Esophagus muscularis mucosa (tissue), 4 donors: Measurements from ENCODE around the gene POU2F1. TPM values are rescaled to one million over a fixed set of nuclear protein-coding genes. Genes with fewer than 3 reads are reported as not detected.

Experiments
- DNase-seq: peaks from one replicate; pipeline ENCODE4 v3.0.0-alpha.2; 2017; ENCODE audit errors: extremely low spot score
- H3K27ac ChIP-seq, 4 donors: fragments of 200-600 bp; sonication (generic); replicated peaks in 1 of 4; 1 replicate in 3 of 4; 2 replicates in 1 of 4; pipeline ENCODE4 v1.5.1; 2016 to 2019; ENCODE audit warnings: mild to moderate bottlenecking in 1 of 4
- H3K27me3 ChIP-seq, 4 donors: fragments of 200-600 bp; sonication (generic); one replicate each; pipeline versions ENCODE4 v1.5.1 to v1.6.0; 2016 to 2019
- H3K36me3 ChIP-seq, 4 donors: fragments of 200-600 bp; sonication (generic); one replicate each; pipeline ENCODE4 v1.5.1; 2016 to 2019
- H3K4me1 ChIP-seq, 4 donors: fragments of 200-600 bp; sonication (generic); one replicate each; pipeline ENCODE4 v1.5.1; 2016 to 2019
- H3K4me3 ChIP-seq, 4 donors: fragments of 200-600 bp; sonication (generic); 1 replicate in 2 of 4; 2 replicates in 2 of 4; pipeline ENCODE4 v1.5.1; 2016 to 2019; ENCODE audit warnings: mild to moderate bottlenecking in 4 of 4, moderate library complexity in 1 of 4
- H3K9me3 ChIP-seq, 4 donors: fragments of 200-600 bp; sonication (generic); 1 replicate in 3 of 4; 2 replicates in 1 of 4; pipeline ENCODE4 v1.5.1; 2016 to 2019
- CTCF ChIP-seq, 3 experiments: fragments of 200-600 bp in 2 of 3; fragments of 450-650 bp in 1 of 3; sonication (generic) in 2 of 3; IDR thresholded peaks; one replicate each; pipeline ENCODE4 v1.5.1; 2017 to 2019; ENCODE audit warnings: antibody characterized with exemption in 3 of 3, mild to moderate bottlenecking in 2 of 3, moderate library complexity in 1 of 3
- EP300 ChIP-seq: sonication (generic); formaldehyde crosslinking; IDR thresholded peaks from one replicate; pipeline ENCODE4 v1.6.1; 2017; ENCODE audit warnings: antibody characterized with exemption
- POLR2A ChIP-seq: fragments of 450-650 bp; IDR thresholded peaks from one replicate; pipeline ENCODE4 v1.6.1; 2017; ENCODE audit warnings: antibody characterized with exemption, moderate library complexity, mild to moderate bottlenecking, low read depth
- POLR2AphosphoS5 ChIP-seq, 2 donors: sonication (generic); formaldehyde crosslinking; IDR thresholded peaks; one replicate each; pipeline ENCODE4 v1.6.1; 2017; ENCODE audit warnings: antibody characterized with exemption in 2 of 2
- WGBS: methylation state at CpG from one replicate; pipeline ENCODE4 v1.1.5; 2018; 5-methylcytosine and 5-hydroxymethylcytosine counted together
- intact Hi-C: fragments of 100-400 bp; cut with DNase I; formaldehyde crosslinking; loops from one replicate; pipeline ENCODE4 v1.15.1; 2023
- total RNA-seq, 4 donors: library from RNA; depleted of rRNA; stranded (reverse); fragments of >200 nt; gene quantifications; one replicate each; pipeline versions ENCODE4 v1.1.0 to v1.2.1, GENCODE V29; 2016

Gene POU2F1
- total RNA-seq, result 10 to 100 TPM in 2 of 4 donors, 1 to 10 TPM in 2; 7.3 to 13.4 (median 10.4) TPM

- WGBS, result under 1% methylated on average over 40 of the region's 53 CpGs
- peaks cover 10 to 38% (median 36%) of the 10 kb centered on the region in 4 donors for H3K4me1 ChIP-seq
- DNase-seq, result peak; percentile 99
- peak within 1 kb of the TSS; percentile 91 to 98 (median 94) for H3K4me3 ChIP-seq
- no peak for TF ChIP-seq EP300
- TF ChIP-seq POLR2A, result no peak
- peak; percentile 75 to 81 (median 81) for TF ChIP-seq CTCF (IDR thresholded peaks at IDR 0.05)
- peak; percentile 67 to 78 for TF ChIP-seq POLR2AphosphoS5 (IDR thresholded peaks at IDR 0.05)
- H3K9me3 ChIP-seq, result no peaks in the 10 kb centered on the region
- intact Hi-C loops, result loop anchor here (2.0 to 10.0 kb wide), 2 partner anchors 334 to 346 kb away; partner anchors contain the start of gene CREG1
- no peaks in the 10 kb centered on the region for H3K27me3 ChIP-seq
- no peaks in the 10 kb centered on the region for H3K36me3 ChIP-seq
- peak within 1 kb of the TSS; percentile 95 to 98 (median 98) for H3K27ac ChIP-seq
These were observed at the start of gene POU2F1 for GRCh38 chr1:167220537-167221125. POU2F1 (plus strand) TSS chr1:167220886; CDS start chr1:167220898, 12 bp downstream.

- H3K9me3 ChIP-seq, result peaks cover 0 to 9% (median 4%) of the 10 kb centered on the region in 4 donors
- DNase-seq, result no peak
- peaks cover 0 to 3% (median 0%) of the 10 kb centered on the region in 4 donors for H3K27me3 ChIP-seq
- no peaks in the 10 kb centered on the region for H3K36me3 ChIP-seq
- TF ChIP-seq EP300 (no peak), CTCF (IDR thresholded peaks at IDR 0.05) (no peak), POLR2AphosphoS5 (IDR thresholded peaks at IDR 0.05) (no peak), POLR2A (no peak)
- no peaks in the 10 kb centered on the region for H3K4me1 ChIP-seq
- H3K4me3 ChIP-seq, result no peak overlapping the region
- WGBS, result 82% methylated on average over 7 of the region's 7 CpGs
- no peak overlapping the region for H3K27ac ChIP-seq
- intact Hi-C loops, result no loop called here
These were observed 49.3 kb upstream of the POU2F1 start for GRCh38 chr1:167171286-167171929.

GRCh38 chr1:167173516-167174184, 47.0 kb upstream of the POU2F1 start:
- Histone ChIP-seq H3K4me1 (no peaks in the 10 kb centered on the region), H3K36me3 (no peaks in the 10 kb centered on the region), H3K4me3 (no peak overlapping the region), H3K9me3 (no peaks in the 10 kb centered on the region), H3K27me3 (peaks cover 0 to 2% (median 0%) of the 10 kb centered on the region in 4 donors), H3K27ac (no peak overlapping the region)
- no peak for DNase-seq
- intact Hi-C loops, result no loop called here
- no peak for TF ChIP-seq POLR2AphosphoS5 (IDR thresholded peaks at IDR 0.05)
- no peak for TF ChIP-seq EP300
- TF ChIP-seq CTCF (IDR thresholded peaks at IDR 0.05), result no peak
- no peak for TF ChIP-seq POLR2A
- WGBS, result 74% methylated on average over 5 of the region's 5 CpGs

GRCh38 chr1:167175901-167176300, 44.8 kb upstream of the POU2F1 start:
- no peak overlapping the region for H3K27ac ChIP-seq
- H3K9me3 ChIP-seq, result no peaks in the 10 kb centered on the region
- H3K4me1 ChIP-seq, result no peaks in the 10 kb centered on the region
- H3K27me3 ChIP-seq, result no peaks in the 10 kb centered on the region
- no peak overlapping the region for H3K4me3 ChIP-seq
- intact Hi-C loops, result no loop called here
- no peak for DNase-seq
- no peaks in the 10 kb centered on the region for H3K36me3 ChIP-seq
- no peak for TF ChIP-seq EP300
- no peak for TF ChIP-seq CTCF (IDR thresholded peaks at IDR 0.05)
- no peak for TF ChIP-seq POLR2A
- no peak for TF ChIP-seq POLR2AphosphoS5 (IDR thresholded peaks at IDR 0.05)
